HepG2 (cell line): ENCODE results near the gene SCFD1. TPM values are rescaled to one million over a fixed set of nuclear protein-coding genes. Genes with fewer than 3 reads are reported as not detected.
A peak's percentile ranks its signal among the peaks of the same experiment; 100 is the strongest.

Experiments
- ATAC-seq: fragments of 200-7000 bp; cut with Tn5 transposase; 3 replicates; pipeline ENCODE4 v1.9.1; 2020; ENCODE audit warnings: mild to moderate bottlenecking, moderate library complexity
- BruUV-seq: library from RNA; stranded (reverse); fragments of 400-500 nt; replicated peaks from 2 replicates; lab custom pipeline; 2021; lab: Mats Ljungman, UMichigan
- CTCF ChIA-PET: fragments of 300-600 bp; formaldehyde crosslinking; extraction: SDS; loops from one replicate; lab custom pipeline; 2021; ENCODE audit warnings: low total read pairs, inconsistent platforms, low intra/inter-chr PET ratio; lab: Yijun Ruan, JAX
- POLR2A ChIA-PET: fragments of 350-600 bp; sonication (Branson Sonifier 250); formaldehyde crosslinking; loops from one replicate; lab custom pipeline; 2020; ENCODE audit warnings: antibody characterized with exemption, inconsistent platforms; lab: Yijun Ruan, JAX
- DNase-seq: peaks from one replicate; pipeline ENCODE4 v3.0.0-alpha.2; 2015; ENCODE audit warnings: low spot score
- FAIRE-seq: peaks from 3 replicates; lab custom pipeline; 2011; peaks lifted over from hg19 to GRCh38; lab: Jason Lieb, UNC
- H2AFZ ChIP-seq: one replicate; pipeline ENCODE4 v1.6.1; 2011; ENCODE audit warnings: low read length, inconsistent platforms
- H3K27ac ChIP-seq: fragments of 300-600 bp; 3 replicates; pipeline ENCODE4 v1.8.0; 2011; ENCODE audit warnings: mixed run types, mild to moderate bottlenecking, mixed read lengths, low read length, inconsistent platforms; ENCODE audit not compliant: insufficient read depth; ENCODE audit errors: extremely low read length
- H3K27me3 ChIP-seq, 2 experiments: fragments of 200-600 bp in 1 of 2; 2 replicates in 1 of 2; 3 replicates in 1 of 2; pipeline versions ENCODE4 v1.6.0 to v1.8.0; 2011; ENCODE audit warnings: low read length in 2 of 2, mild to moderate bottlenecking in 2 of 2, moderate library complexity in 2 of 2, inconsistent platforms in 1 of 2; ENCODE audit not compliant: insufficient read depth in 2 of 2, control insufficient read depth in 1 of 2
- H3K36me3 ChIP-seq, 2 experiments: fragments of 200-600 bp in 1 of 2; replicated peaks in 1 of 2; 2 replicates in 1 of 2; 3 replicates in 1 of 2; pipeline versions ENCODE4 v1.5.1 to v1.8.0; 2011; ENCODE audit warnings: low read length in 2 of 2, inconsistent platforms in 1 of 2; ENCODE audit not compliant: insufficient read depth in 2 of 2, control insufficient read depth in 1 of 2
- H3K4me1 ChIP-seq: 2 replicates; pipeline ENCODE4 v1.5.1; 2012; ENCODE audit warnings: low read length, inconsistent platforms; ENCODE audit not compliant: insufficient read depth
- H3K4me2 ChIP-seq: 2 replicates; pipeline ENCODE4 v1.6.0; 2011; ENCODE audit warnings: low read depth, low read length, inconsistent platforms
- H3K4me3 ChIP-seq, 3 experiments: fragments of 200-600 bp in 1 of 3; sonication (generic), shearing (Covaris generic) in 1 of 3; replicated peaks in 1 of 3; 2 replicates each; pipeline ENCODE4 v1.5.1; 2011 to 2016; ENCODE audit warnings: low read length in 3 of 3, inconsistent platforms in 2 of 3, low read depth in 2 of 3, mild to moderate bottlenecking in 2 of 3, control low read depth in 1 of 3, mixed read lengths in 1 of 3; ENCODE audit not compliant: insufficient read depth in 1 of 3
- H3K79me2 ChIP-seq: one replicate; pipeline ENCODE4 v1.6.1; 2011; ENCODE audit warnings: low read length, inconsistent platforms; ENCODE audit not compliant: insufficient read depth
- H3K9ac ChIP-seq: 2 replicates; pipeline ENCODE4 v1.6.0; 2011; ENCODE audit warnings: mild to moderate bottlenecking, low read depth, low read length, inconsistent platforms; ENCODE audit not compliant: insufficient read depth
- H3K9me3 ChIP-seq: 2 replicates; pipeline ENCODE4 v1.5.1; 2012; ENCODE audit warnings: mild to moderate bottlenecking, low read length
- H4K20me1 ChIP-seq: 2 replicates; pipeline ENCODE4 v1.6.0; 2011; ENCODE audit warnings: inconsistent platforms, mild to moderate bottlenecking, low read length, moderate library complexity; ENCODE audit not compliant: insufficient read depth
- AGO1 ChIP-seq: fragments of 200-400 bp; formaldehyde crosslinking; IDR thresholded peaks from 2 replicates; pipeline ENCODE4 v1.6.1; 2017; ENCODE audit warnings: mild to moderate bottlenecking, low read depth, low read length, moderate library complexity; ENCODE audit not compliant: poor library complexity, severe bottlenecking
- ATRX ChIP-seq: sonication (generic); formaldehyde crosslinking; IDR thresholded peaks from 2 replicates; pipeline ENCODE4 v1.4.0; 2020; ENCODE audit warnings: missing genetic modification reagents, borderline replicate concordance
- BORCS8-MEF2B ChIP-seq: sonication (generic); formaldehyde crosslinking; IDR thresholded peaks from 2 replicates; pipeline ENCODE4 v1.8.0; 2022; ENCODE audit warnings: mild to moderate bottlenecking, missing genetic modification reagents
- KDM5A ChIP-seq: fragments of 200-600 bp; sonication (generic); IDR thresholded peaks from 2 replicates; pipeline ENCODE4 v1.7.0; 2018; ENCODE audit warnings: antibody characterized with exemption, mild to moderate bottlenecking, low read length, borderline replicate concordance
- LBX2 ChIP-seq: sonication (generic); formaldehyde crosslinking; IDR thresholded peaks from 2 replicates; pipeline ENCODE4 v1.5.0; 2020; ENCODE audit warnings: missing genetic modification reagents, mild to moderate bottlenecking, borderline replicate concordance
- MAFF ChIP-seq: IDR thresholded peaks from 2 replicates; pipeline ENCODE4 v1.6.1; 2011; ENCODE audit warnings: low read depth, low read length, improper control_type of control experiment
- MAFK ChIP-seq, 2 experiments: IDR thresholded peaks in 1 of 2; conservative IDR thresholded peaks in 1 of 2; 2 replicates each; pipeline ENCODE4 v1.6.1; 2011; ENCODE audit warnings: improper control_type of control experiment in 2 of 2, low read length in 2 of 2
- MAX ChIP-seq: IDR thresholded peaks from 2 replicates; pipeline ENCODE4 v1.6.1; 2012; ENCODE audit warnings: inconsistent platforms
- ZNF260 ChIP-seq: sonication (generic); formaldehyde crosslinking; IDR thresholded peaks from 2 replicates; pipeline ENCODE4 v1.4.0; 2020; ENCODE audit warnings: missing genetic modification reagents, low read depth, mild to moderate bottlenecking, borderline replicate concordance
- ZNF550 ChIP-seq: sonication (generic); formaldehyde crosslinking; IDR thresholded peaks from 2 replicates; pipeline ENCODE4 v1.4.0; 2020; ENCODE audit warnings: mild to moderate bottlenecking, missing genetic modification reagents, borderline replicate concordance
- ZNF607 ChIP-seq: sonication (generic); formaldehyde crosslinking; IDR thresholded peaks from 2 replicates; pipeline ENCODE4 v1.5.1; 2020; ENCODE audit warnings: missing genetic modification reagents, mild to moderate bottlenecking, borderline replicate concordance
- WGBS: methylation state at CpG from one replicate; pipeline ENCODE4 v1.1.6; 2017; ENCODE audit warnings: low lambda C conversion rate; 5-methylcytosine and 5-hydroxymethylcytosine counted together
- in situ Hi-C: cut with HindIII; loops from 2 replicates; pipeline ENCODE4 v1.10.0; 2017; ENCODE audit warnings: low pct_unique_long_range_greater_than_20kb; ENCODE audit not compliant: extremely low pct_ligation_motif_present
- intact Hi-C: fragments of 100-400 bp; cut with micrococcal nuclease; formaldehyde crosslinking; loops from one replicate; pipeline ENCODE4 v1.10.0; 2022; ENCODE audit not compliant: unreplicated experiment
- polyA plus RNA-seq, 8 experiments: library from polyadenylated mRNA; depleted of rRNA in 3 of 8; stranded (reverse) in 7 of 8; unstranded in 1 of 8; fragments of >200 nt; fragmentation: Illumina TruSeq in 4 of 8; extraction: Trizol in 4 of 8; gene quantifications; 2 replicates each; pipeline versions ENCODE4 v1.2.1 to v1.2.3, GENCODE V29; 2011 to 2016; ENCODE audit warnings: low read depth in 4 of 8, missing spikeins in 1 of 8, mixed read lengths in 1 of 8; ENCODE audit not compliant: insufficient read depth in 1 of 8
- total RNA-seq, 5 experiments: library from RNA; depleted of rRNA; stranded (reverse); fragments of >200 nt; fragmentation: Illumina TruSeq; extraction: Trizol; gene quantifications; 2 replicates each; pipeline ENCODE4 v1.2.3, GENCODE V29; 2016; ENCODE audit warnings: low read depth in 1 of 5
- TF ChIP-seq, protein P1 (sequence below): IDR thresholded peaks from 2 replicates; pipeline ENCODE4 v1.6.1; 2016; ENCODE audit warnings: low read depth
- TF ChIP-seq, protein P2 (sequence below): sonication (generic); formaldehyde crosslinking; IDR thresholded peaks from 2 replicates; pipeline ENCODE4 v1.5.1; 2020; ENCODE audit warnings: mild to moderate bottlenecking, moderate library complexity, missing genetic modification reagents

Gene SCFD1
- total and polyA plus RNA-seq, 2 of the 13 experiments (the other 11 are each of a cell fraction or from before 2014, with no cell fraction given) = 235 to 256 TPM

- no peak overlapping the region for H2AFZ ChIP-seq
- H3K27ac ChIP-seq = no peak overlapping the region
- no peak for DNase-seq
- H3K4me3 ChIP-seq = no peak overlapping the region
- BruUV-seq = no TSS peak
- H3K36me3 ChIP-seq = no peaks in the 10 kb centered on the region
- H4K20me1 ChIP-seq = no peaks in the 10 kb centered on the region
- intact Hi-C loops = no loop called here
- TF ChIP-seq ZNF260 = no peak
- TF ChIP-seq ZNF550 (CRISPR knock-in tag) = no peak
- TF ChIP-seq ZNF607 = no peak
- TF ChIP-seq MAFK (conservative IDR thresholded peaks at IDR 0.05 in 1 of 2, IDR thresholded peaks at IDR 0.05 in 1 of 2; ENCODE audit: low read length in 2 of 2) = peak; percentile 49 to 52
- TF ChIP-seq MAFF = peak; percentile 58
- TF ChIP-seq, protein P1, sequence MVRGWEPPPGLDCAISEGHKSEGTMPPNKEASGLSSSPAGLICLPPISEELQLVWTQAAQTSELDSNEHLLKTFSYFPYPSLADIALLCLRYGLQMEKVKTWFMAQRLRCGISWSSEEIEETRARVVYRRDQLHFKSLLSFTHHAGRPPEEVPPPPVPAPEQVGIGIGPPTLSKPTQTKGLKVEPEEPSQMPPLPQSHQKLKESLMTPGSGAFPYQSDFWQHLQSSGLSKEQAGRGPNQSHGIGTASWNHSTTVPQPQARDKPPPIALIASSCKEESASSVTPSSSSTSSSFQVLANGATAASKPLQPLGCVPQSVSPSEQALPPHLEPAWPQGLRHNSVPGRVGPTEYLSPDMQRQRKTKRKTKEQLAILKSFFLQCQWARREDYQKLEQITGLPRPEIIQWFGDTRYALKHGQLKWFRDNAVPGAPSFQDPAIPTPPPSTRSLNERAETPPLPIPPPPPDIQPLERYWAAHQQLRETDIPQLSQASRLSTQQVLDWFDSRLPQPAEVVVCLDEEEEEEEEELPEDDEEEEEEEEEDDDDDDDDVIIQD (CRISPR knock-in tag) = no peak
- no peak for TF ChIP-seq AGO1
- TF ChIP-seq MAX = no peak
- TF ChIP-seq BORCS8-MEF2B (CRISPR knock-in tag) = no peak
- no peak for TF ChIP-seq ATRX (CRISPR knock-in tag)
- TF ChIP-seq, protein P2, sequence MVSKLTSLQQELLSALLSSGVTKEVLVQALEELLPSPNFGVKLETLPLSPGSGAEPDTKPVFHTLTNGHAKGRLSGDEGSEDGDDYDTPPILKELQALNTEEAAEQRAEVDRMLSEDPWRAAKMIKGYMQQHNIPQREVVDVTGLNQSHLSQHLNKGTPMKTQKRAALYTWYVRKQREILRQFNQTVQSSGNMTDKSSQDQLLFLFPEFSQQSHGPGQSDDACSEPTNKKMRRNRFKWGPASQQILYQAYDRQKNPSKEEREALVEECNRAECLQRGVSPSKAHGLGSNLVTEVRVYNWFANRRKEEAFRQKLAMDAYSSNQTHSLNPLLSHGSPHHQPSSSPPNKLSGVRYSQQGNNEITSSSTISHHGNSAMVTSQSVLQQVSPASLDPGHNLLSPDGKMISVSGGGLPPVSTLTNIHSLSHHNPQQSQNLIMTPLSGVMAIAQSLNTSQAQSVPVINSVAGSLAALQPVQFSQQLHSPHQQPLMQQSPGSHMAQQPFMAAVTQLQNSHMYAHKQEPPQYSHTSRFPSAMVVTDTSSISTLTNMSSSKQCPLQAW (CRISPR knock-in tag) = no peak
- 0 out of 2 replicates have a peak, but pooled peaks have one; percentile 37 for TF ChIP-seq LBX2
- no peak for TF ChIP-seq KDM5A
- TF ChIP-seq, all 625 proteins: peak for 3
- peaks cover 10% of the 10 kb centered on the region for H3K4me1 ChIP-seq
- POLR2A ChIA-PET = no interaction called here
- WGBS = 15% methylated on average over 4 of the region's 4 CpGs
- peaks cover 0 to 18% of the 10 kb centered on the region in 2 experiments; a peak in 1 of 5 replicates for H3K27me3 ChIP-seq
- ATAC-seq (no peak), FAIRE-seq (no peak)
- H3K9ac ChIP-seq = no peak overlapping the region
- in situ Hi-C loops = no loop called here
- H3K9me3 ChIP-seq = no peaks in the 10 kb centered on the region
- no peak overlapping the region for H3K4me2 ChIP-seq
- H3K79me2 ChIP-seq = no peaks in the 10 kb centered on the region
- CTCF ChIA-PET = no interaction called here
Measured at GRCh38 chr14:30753452-30753851, 131.3 kb downstream of the SCFD1 start.
